Liver (tissue), 9 donors: ENCODE measurements around the gene MSL1. TPM values are rescaled to one million over a fixed set of nuclear protein-coding genes. Genes with fewer than 3 reads are reported as not detected.

Experiments used
- DNase-seq: peaks from one replicate; pipeline ENCODE4 v3.0.0-alpha.2; 2017; ENCODE audit warnings: low spot score
- H3K27ac ChIP-seq, 2 donors: one replicate each; pipeline ENCODE4 v1.7.0; 2013; ENCODE audit warnings: inconsistent platforms in 2 of 2, low read length in 2 of 2, control low read depth in 1 of 2, low read depth in 1 of 2, mild to moderate bottlenecking in 1 of 2
- H3K27me3 ChIP-seq, 4 donors: one replicate each; pipeline versions ENCODE4 v1.6.1 to v1.7.0; 2013; ENCODE audit warnings: low read length in 3 of 4, inconsistent platforms in 1 of 4, mild to moderate bottlenecking in 1 of 4, moderate library complexity in 1 of 4; ENCODE audit not compliant: control insufficient read depth in 4 of 4, insufficient read depth in 4 of 4
- H3K36me3 ChIP-seq, 4 donors: one replicate each; pipeline versions ENCODE4 v1.6.1 to v1.7.0; 2013; ENCODE audit warnings: low read length in 3 of 4, mild to moderate bottlenecking in 3 of 4, low read depth in 1 of 4, moderate library complexity in 1 of 4; ENCODE audit not compliant: control insufficient read depth in 4 of 4, insufficient read depth in 3 of 4
- H3K4me1 ChIP-seq, 4 donors: one replicate each; pipeline versions ENCODE4 v1.6.1 to v1.7.0; 2013; ENCODE audit warnings: low read length in 3 of 4, mild to moderate bottlenecking in 3 of 4, moderate library complexity in 1 of 4; ENCODE audit not compliant: control insufficient read depth in 4 of 4, insufficient read depth in 4 of 4
- H3K4me3 ChIP-seq, 3 donors: one replicate each; pipeline versions ENCODE4 v1.6.1 to v1.7.0; 2013; ENCODE audit warnings: low read length in 3 of 3, control low read depth in 1 of 3, low read depth in 1 of 3, mild to moderate bottlenecking in 1 of 3
- H3K9ac ChIP-seq, 2 donors: one replicate each; pipeline ENCODE4 v1.7.0; 2013; ENCODE audit warnings: low read length in 2 of 2, mild to moderate bottlenecking in 2 of 2, moderate library complexity in 2 of 2, control low read depth in 1 of 2, low read depth in 1 of 2
- H3K9me3 ChIP-seq, 4 donors: one replicate each; pipeline versions ENCODE4 v1.6.1 to v1.7.0; 2013; ENCODE audit warnings: low read length in 3 of 4; ENCODE audit not compliant: control insufficient read depth in 4 of 4
- CTCF ChIP-seq: fragments of 150-350 bp; IDR thresholded peaks from 2 replicates; pipeline ENCODE4 v1.5.1; 2017; ENCODE audit warnings: improper control_type of control experiment, low read depth, low read length; ENCODE audit not compliant: missing input control
- EGR1 ChIP-seq, 2 donors: IDR thresholded peaks; 2 replicates each; pipeline ENCODE4 v1.6.1; 2016 to 2018; ENCODE audit warnings: antibody characterized with exemption in 2 of 2, low read depth in 2 of 2
- FOXA1 ChIP-seq: IDR thresholded peaks from 2 replicates; pipeline ENCODE4 v1.6.1; 2016; ENCODE audit warnings: antibody characterized with exemption
- FOXA2 ChIP-seq: IDR thresholded peaks from 2 replicates; pipeline ENCODE4 v1.6.1; 2016; ENCODE audit warnings: antibody characterized with exemption
- GABPA ChIP-seq, 2 donors: IDR thresholded peaks in 1 of 2; conservative IDR thresholded peaks in 1 of 2; 2 replicates each; pipeline ENCODE4 v1.6.1; 2016; ENCODE audit warnings: antibody characterized with exemption in 2 of 2, mild to moderate bottlenecking in 1 of 2, moderate library complexity in 1 of 2
- HNF4A ChIP-seq, 2 donors: conservative IDR thresholded peaks; 2 replicates each; pipeline ENCODE4 v1.6.1; 2016; ENCODE audit warnings: antibody characterized with exemption in 2 of 2, mild to moderate bottlenecking in 2 of 2
- HNF4G ChIP-seq: IDR thresholded peaks from 2 replicates; pipeline ENCODE4 v1.6.1; 2016; ENCODE audit warnings: antibody characterized with exemption
- JUND ChIP-seq, 2 donors: IDR thresholded peaks; 2 replicates each; pipeline ENCODE4 v1.6.1; 2016; ENCODE audit warnings: antibody characterized with exemption in 2 of 2
- MAX ChIP-seq: IDR thresholded peaks from 2 replicates; pipeline ENCODE4 v1.6.1; 2016; ENCODE audit warnings: antibody characterized with exemption
- NR2F2 ChIP-seq: IDR thresholded peaks from 2 replicates; pipeline ENCODE4 v1.6.1; 2016; ENCODE audit warnings: antibody characterized with exemption
- RAD21 ChIP-seq, 2 donors: IDR thresholded peaks; 2 replicates each; pipeline ENCODE4 v1.6.1; 2016; ENCODE audit warnings: antibody characterized with exemption in 2 of 2, mild to moderate bottlenecking in 2 of 2
- REST ChIP-seq: IDR thresholded peaks from 2 replicates; pipeline ENCODE4 v1.6.1; 2016; ENCODE audit warnings: antibody characterized with exemption, mild to moderate bottlenecking
- SP1 ChIP-seq: IDR thresholded peaks from 2 replicates; pipeline ENCODE4 v1.6.1; 2018; ENCODE audit warnings: antibody characterized with exemption, mild to moderate bottlenecking
- YY1 ChIP-seq: IDR thresholded peaks from 2 replicates; pipeline ENCODE4 v1.6.1; 2016; ENCODE audit warnings: antibody characterized with exemption, mild to moderate bottlenecking
- ZBTB33 ChIP-seq: IDR thresholded peaks from 2 replicates; pipeline ENCODE4 v1.6.1; 2016; ENCODE audit warnings: antibody characterized with exemption
- WGBS: extraction: QIAGEN DNeasy Blood & Tissue Kit; methylation state at CpG from one replicate; pipeline ENCODE4 v1.1.7; 2013; 5-methylcytosine and 5-hydroxymethylcytosine counted together
- polyA plus RNA-seq, 2 donors: library from polyadenylated mRNA; stranded (reverse) in 1 of 2; unstranded in 1 of 2; fragments of 200-250 nt in 1 of 2; fragments of >200 nt in 1 of 2; fragmentation: Nextera tagmentation in 1 of 2; extraction: Ambion mirVana in 1 of 2; gene quantifications; one replicate each; pipeline versions ENCODE4 v1.2.1 to v1.2.3, GENCODE V29; 2013 to 2015
- total RNA-seq, 2 donors: library from RNA; depleted of rRNA; stranded (reverse); fragments of >200 nt; gene quantifications; one replicate each; pipeline ENCODE4 v1.2.3, GENCODE V29; 2014
- donor health status: healthy.
- donor health status: healthy.
- donor health status: healthy.
- donor health status: healthy.
- donor health status: healthy.

MSL1 gene
- total and polyA plus RNA-seq, 4 donors = 7.9 to 43.7 (median 23.6) TPM

GRCh38 chr17:40073454-40074174, 48.2 kb upstream of the MSL1 start:
- DNase-seq = no peak
- Histone ChIP-seq H3K4me3 (no peak overlapping the region), H3K27ac (no peak overlapping the region), H3K9me3 (no peaks in the 10 kb centered on the region), H3K9ac (no peak overlapping the region), H3K27me3 (no peaks in the 10 kb centered on the region), H3K36me3 (no peaks in the 10 kb centered on the region), H3K4me1 (peaks cover 33 to 74% (median 52%) of the 10 kb centered on the region in 4 donors)
- no peak for TF ChIP-seq SP1
- TF ChIP-seq EGR1 (IDR thresholded peaks at IDR 0.05; ENCODE audit: low read depth in 2 of 2) = no peak
- no peak for TF ChIP-seq MAX
- no peak for TF ChIP-seq JUND (IDR thresholded peaks at IDR 0.05)
- no peak for TF ChIP-seq FOXA2
- TF ChIP-seq HNF4G = no peak
- WGBS = 93% methylated on average over 7 of the region's 7 CpGs

GRCh38 chr17:40074175-40074512, 47.6 kb upstream of the MSL1 start:
- Histone ChIP-seq H3K36me3 (no peaks in the 10 kb centered on the region), H3K4me1 (peaks cover 33 to 69% (median 48%) of the 10 kb centered on the region in 4 donors)
- 88% methylated on average over 8 of the region's 8 CpGs for WGBS

More at GRCh38 chr17:40074175-40074512, 47.6 kb upstream of the MSL1 start:
- Histone ChIP-seq H3K27me3 (no peaks in the 10 kb centered on the region), H3K4me3 (no peak overlapping the region), H3K9me3 (no peaks in the 10 kb centered on the region), H3K9ac (no peak overlapping the region), H3K27ac (no peak overlapping the region)
- no peak for DNase-seq
- TF ChIP-seq FOXA2 (no peak), MAX (no peak), HNF4A (conservative IDR thresholded peaks at IDR 0.05) (no peak), ZBTB33 (no peak), YY1 (no peak), CTCF (no peak), NR2F2 (no peak), FOXA1 (no peak), EGR1 (IDR thresholded peaks at IDR 0.05; ENCODE audit: low read depth in 2 of 2) (no peak), RAD21 (IDR thresholded peaks at IDR 0.05) (no peak), GABPA (IDR thresholded peaks at IDR 0.05 in 1 of 2, conservative IDR thresholded peaks at IDR 0.05 in 1 of 2) (no peak), REST (no peak), JUND (IDR thresholded peaks at IDR 0.05) (no peak)
